HEK293 (cell line): ENCODE results near the gene ABCB9.

Experiments
- CTCF ChIA-PET: fragments of 350-600 bp; formaldehyde crosslinking; extraction: SDS; loops from one replicate; lab custom pipeline; 2021; ENCODE audit warnings: antibody characterized with exemption; lab: Yijun Ruan, JAX
- POLR2A ChIA-PET: fragments of 300-600 bp; formaldehyde crosslinking; extraction: SDS; loops from one replicate; lab custom pipeline; 2020; ENCODE audit warnings: antibody characterized with exemption, inconsistent platforms; lab: Yijun Ruan, JAX
- H3K27ac ChIP-seq: fragments of 200-500 bp; sonication (Bioruptor generic); 2 replicates; pipeline ENCODE4 v1.5.1; 2014; ENCODE audit warnings: low read depth, low read length, control low read depth, inconsistent platforms; ENCODE audit errors: extremely low read depth
- H3K36me3 ChIP-seq, 2 experiments: fragments of 200-500 bp in 1 of 2; sonication (Bioruptor generic) in 1 of 2; 1 replicate in 1 of 2; 2 replicates in 1 of 2; pipeline ENCODE4 v1.5.1; 2014 to 2017; ENCODE audit warnings: inconsistent platforms in 2 of 2, low read length in 2 of 2; ENCODE audit not compliant: control insufficient read depth in 2 of 2, insufficient read depth in 1 of 2
- H3K4me1 ChIP-seq: fragments of 200-500 bp; sonication (Bioruptor generic); 2 replicates; pipeline ENCODE4 v1.5.1; 2014; ENCODE audit warnings: mild to moderate bottlenecking, low read length, inconsistent platforms; ENCODE audit not compliant: control insufficient read depth, insufficient read depth
- H3K4me3 ChIP-seq: 2 replicates; pipeline ENCODE4 v1.5.1; 2011; ENCODE audit warnings: low read depth, mild to moderate bottlenecking, control low read depth, low read length, moderate library complexity
- H3K9me3 ChIP-seq: fragments of 200-500 bp; sonication (Bioruptor generic); 2 replicates; pipeline ENCODE4 v1.5.1; 2014; ENCODE audit warnings: low read depth, low read length, inconsistent platforms; ENCODE audit not compliant: control insufficient read depth, insufficient read depth
- GLIS1 ChIP-seq: fragments of 450-650 bp; formaldehyde crosslinking; IDR thresholded peaks from 2 replicates; pipeline ENCODE4 v1.5.1; 2016; ENCODE audit warnings: missing biosample characterization, missing genetic modification characterization
- SCRT1 ChIP-seq: fragments of 450-650 bp; formaldehyde crosslinking; IDR thresholded peaks from 2 replicates; pipeline ENCODE4 v1.5.1; 2016; ENCODE audit warnings: missing biosample characterization, missing genetic modification characterization, borderline replicate concordance
- SCRT2 ChIP-seq: fragments of 450-650 bp; formaldehyde crosslinking; IDR thresholded peaks from 2 replicates; pipeline ENCODE4 v1.5.1; 2016; ENCODE audit warnings: missing biosample characterization, missing genetic modification characterization
- SP7 ChIP-seq: fragments of 450-650 bp; formaldehyde crosslinking; IDR thresholded peaks from 2 replicates; pipeline ENCODE4 v1.5.1; 2016; ENCODE audit warnings: missing biosample characterization, missing genetic modification characterization
- ZBTB17 ChIP-seq: fragments of 450-650 bp; formaldehyde crosslinking; IDR thresholded peaks from 2 replicates; pipeline ENCODE4 v1.5.1; 2016; ENCODE audit warnings: missing biosample characterization, missing genetic modification characterization
- ZIC2 ChIP-seq: fragments of 450-650 bp; formaldehyde crosslinking; IDR thresholded peaks from 2 replicates; pipeline ENCODE4 v1.5.1; 2016; ENCODE audit warnings: missing biosample characterization, missing genetic modification characterization
- ZNF133 ChIP-seq: fragments of 450-650 bp; formaldehyde crosslinking; IDR thresholded peaks from 2 replicates; pipeline ENCODE4 v1.5.1; 2016; ENCODE audit warnings: missing biosample characterization, missing genetic modification characterization
- ZNF169 ChIP-seq: fragments of 450-650 bp; formaldehyde crosslinking; IDR thresholded peaks from 2 replicates; pipeline ENCODE4 v1.5.1; 2016; ENCODE audit warnings: missing biosample characterization, missing genetic modification characterization
- ZNF2 ChIP-seq: fragments of 450-650 bp; formaldehyde crosslinking; IDR thresholded peaks from 2 replicates; pipeline ENCODE4 v1.5.1; 2016; ENCODE audit warnings: missing biosample characterization, missing genetic modification characterization
- ZNF341 ChIP-seq: fragments of 450-650 bp; formaldehyde crosslinking; IDR thresholded peaks from 2 replicates; pipeline ENCODE4; 2016; ENCODE audit warnings: low read depth, missing biosample characterization, missing genetic modification characterization
- ZNF366 ChIP-seq: fragments of 450-650 bp; formaldehyde crosslinking; conservative IDR thresholded peaks from 2 replicates; pipeline ENCODE4 v1.5.1; 2016; ENCODE audit warnings: missing biosample characterization, missing genetic modification characterization
- ZNF426 ChIP-seq: fragments of 450-650 bp; formaldehyde crosslinking; IDR thresholded peaks from 2 replicates; pipeline ENCODE4 v1.5.1; 2017; ENCODE audit warnings: missing biosample characterization, missing genetic modification characterization, mild to moderate bottlenecking, inconsistent platforms, moderate library complexity
- ZNF548 ChIP-seq: fragments of 450-650 bp; formaldehyde crosslinking; IDR thresholded peaks from 2 replicates; pipeline ENCODE4 v1.5.1; 2016; ENCODE audit warnings: missing biosample characterization, missing genetic modification characterization
- ZNF629 ChIP-seq: fragments of 450-650 bp; formaldehyde crosslinking; IDR thresholded peaks from 2 replicates; pipeline ENCODE4 v1.5.1; 2017; ENCODE audit warnings: missing biosample characterization, missing genetic modification characterization
- ZNF792 ChIP-seq: fragments of 450-650 bp; formaldehyde crosslinking; IDR thresholded peaks from 2 replicates; pipeline ENCODE4 v1.5.1; 2016; ENCODE audit warnings: missing biosample characterization, missing genetic modification characterization
- TF ChIP-seq, protein P1 (sequence below): fragments of 450-650 bp; formaldehyde crosslinking; IDR thresholded peaks from 2 replicates; pipeline ENCODE4 v1.5.1; 2017; ENCODE audit warnings: missing biosample characterization, missing genetic modification characterization
- TF ChIP-seq, protein P2 (sequence below): fragments of 450-650 bp; formaldehyde crosslinking; IDR thresholded peaks from 2 replicates; pipeline ENCODE4 v1.5.1; 2016; ENCODE audit warnings: missing biosample characterization, missing genetic modification characterization, low read depth
- TF ChIP-seq, protein P3 (sequence below): fragments of 450-650 bp; formaldehyde crosslinking; IDR thresholded peaks from 2 replicates; pipeline ENCODE4 v1.5.1; 2016; ENCODE audit warnings: missing biosample characterization, missing genetic modification characterization

Gene ABCB9

DNA sequence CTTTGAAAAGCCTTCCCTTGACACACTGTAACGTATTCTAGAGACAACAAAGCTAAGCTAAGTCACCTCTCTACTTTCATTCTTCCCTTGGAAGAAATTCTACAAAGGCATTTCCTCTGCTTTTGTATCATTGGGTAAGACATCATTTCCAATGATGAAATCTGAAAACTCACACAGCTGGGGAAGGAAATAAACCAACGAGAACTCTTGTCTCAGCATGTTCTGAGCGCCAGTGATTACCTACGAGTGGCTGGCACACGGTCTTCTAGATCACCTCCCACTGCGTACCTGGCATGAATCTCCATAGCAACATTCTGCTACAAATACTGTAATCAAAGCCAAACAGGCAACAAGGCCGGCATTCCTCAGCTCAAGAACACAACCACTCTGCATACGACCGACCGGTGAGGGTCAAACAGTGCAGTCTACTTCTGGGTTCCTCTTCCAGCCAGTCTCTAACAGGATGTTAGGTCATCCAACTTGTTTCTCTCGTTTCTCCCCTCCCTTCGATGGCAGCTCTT is 78.0 kb downstream of the ABCB9 start (continued):
- TF ChIP-seq ZBTB17 (tag by site-specific recombination) = peak; percentile 86
- TF ChIP-seq ZNF169 (tag by site-specific recombination) = no peak
- TF ChIP-seq ZNF629 (tag by site-specific recombination) = peak; percentile 83
- peak; percentile 70 for TF ChIP-seq ZNF366 (tag by site-specific recombination)
- TF ChIP-seq ZNF426 (tag by site-specific recombination) = no peak
- TF ChIP-seq ZIC2 (tag by site-specific recombination) = peak; percentile 65
- TF ChIP-seq SCRT1 = peak; percentile 57; the same call in 1 of the 2 replicates
- peak; percentile 45 for TF ChIP-seq ZNF341 (tag by site-specific recombination)
- TF ChIP-seq ZNF792 = peak; percentile 54; the same call in 1 of the 2 replicates
- TF ChIP-seq, protein P1, sequence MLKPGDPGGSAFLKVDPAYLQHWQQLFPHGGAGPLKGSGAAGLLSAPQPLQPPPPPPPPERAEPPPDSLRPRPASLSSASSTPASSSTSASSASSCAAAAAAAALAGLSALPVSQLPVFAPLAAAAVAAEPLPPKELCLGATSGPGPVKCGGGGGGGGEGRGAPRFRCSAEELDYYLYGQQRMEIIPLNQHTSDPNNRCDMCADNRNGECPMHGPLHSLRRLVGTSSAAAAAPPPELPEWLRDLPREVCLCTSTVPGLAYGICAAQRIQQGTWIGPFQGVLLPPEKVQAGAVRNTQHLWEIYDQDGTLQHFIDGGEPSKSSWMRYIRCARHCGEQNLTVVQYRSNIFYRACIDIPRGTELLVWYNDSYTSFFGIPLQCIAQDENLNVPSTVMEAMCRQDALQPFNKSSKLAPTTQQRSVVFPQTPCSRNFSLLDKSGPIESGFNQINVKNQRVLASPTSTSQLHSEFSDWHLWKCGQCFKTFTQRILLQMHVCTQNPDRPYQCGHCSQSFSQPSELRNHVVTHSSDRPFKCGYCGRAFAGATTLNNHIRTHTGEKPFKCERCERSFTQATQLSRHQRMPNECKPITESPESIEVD (tag by site-specific recombination) = peak; percentile 40; the same call in 1 of the 2 replicates
- TF ChIP-seq ZNF548 (tag by site-specific recombination) = no peak
- TF ChIP-seq SCRT2 = peak; percentile 81
- peak; percentile 67; the same call in 1 of the 2 replicates for TF ChIP-seq GLIS1 (tag by site-specific recombination)
- no peak for TF ChIP-seq ZNF133 (tag by site-specific recombination)
- TF ChIP-seq SP7 (tag by site-specific recombination) = peak; percentile 56; the same call in 1 of the 2 replicates
- TF ChIP-seq, protein P2, sequence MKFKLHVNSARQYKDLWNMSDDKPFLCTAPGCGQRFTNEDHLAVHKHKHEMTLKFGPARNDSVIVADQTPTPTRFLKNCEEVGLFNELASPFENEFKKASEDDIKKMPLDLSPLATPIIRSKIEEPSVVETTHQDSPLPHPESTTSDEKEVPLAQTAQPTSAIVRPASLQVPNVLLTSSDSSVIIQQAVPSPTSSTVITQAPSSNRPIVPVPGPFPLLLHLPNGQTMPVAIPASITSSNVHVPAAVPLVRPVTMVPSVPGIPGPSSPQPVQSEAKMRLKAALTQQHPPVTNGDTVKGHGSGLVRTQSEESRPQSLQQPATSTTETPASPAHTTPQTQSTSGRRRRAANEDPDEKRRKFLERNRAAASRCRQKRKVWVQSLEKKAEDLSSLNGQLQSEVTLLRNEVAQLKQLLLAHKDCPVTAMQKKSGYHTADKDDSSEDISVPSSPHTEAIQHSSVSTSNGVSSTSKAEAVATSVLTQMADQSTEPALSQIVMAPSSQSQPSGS (tag by site-specific recombination) = peak; percentile 27; the same call in 1 of the 2 replicates
- TF ChIP-seq, protein P3, sequence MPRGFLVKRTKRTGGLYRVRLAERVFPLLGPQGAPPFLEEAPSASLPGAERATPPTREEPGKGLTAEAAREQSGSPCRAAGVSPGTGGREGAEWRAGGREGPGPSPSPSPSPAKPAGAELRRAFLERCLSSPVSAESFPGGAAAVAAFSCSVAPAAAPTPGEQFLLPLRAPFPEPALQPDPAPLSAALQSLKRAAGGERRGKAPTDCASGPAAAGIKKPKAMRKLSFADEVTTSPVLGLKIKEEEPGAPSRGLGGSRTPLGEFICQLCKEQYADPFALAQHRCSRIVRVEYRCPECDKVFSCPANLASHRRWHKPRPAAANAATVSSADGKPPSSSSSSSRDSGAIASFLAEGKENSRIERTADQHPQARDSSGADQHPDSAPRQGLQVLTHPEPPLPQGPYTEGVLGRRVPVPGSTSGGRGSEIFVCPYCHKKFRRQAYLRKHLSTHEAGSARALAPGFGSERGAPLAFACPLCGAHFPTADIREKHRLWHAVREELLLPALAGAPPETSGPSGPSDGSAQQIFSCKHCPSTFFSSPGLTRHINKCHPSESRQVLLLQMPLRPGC (tag by site-specific recombination) = peak; percentile 71; the same call in 1 of the 2 replicates

DNA sequence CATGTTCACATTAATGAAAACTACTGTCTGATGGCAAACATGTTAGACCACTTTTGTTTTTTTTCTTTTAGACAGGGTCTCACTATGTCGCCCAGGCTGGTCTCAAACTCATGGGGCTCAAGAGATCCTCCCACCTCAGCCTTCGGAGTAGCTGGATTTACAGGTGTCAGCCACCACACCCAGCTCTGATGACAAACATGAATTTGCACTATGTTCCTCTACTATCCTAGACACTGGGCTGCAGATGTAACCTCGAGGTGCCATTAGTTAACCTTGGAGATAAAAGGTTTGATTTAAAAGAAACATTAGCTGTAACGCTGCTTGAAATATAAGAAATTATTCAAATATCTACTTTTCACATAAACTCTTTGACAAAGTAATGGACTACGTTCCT is 78.4 kb downstream of the ABCB9 start:
- H3K27ac ChIP-seq = no peak overlapping the region; the same call in 1 of the 2 replicates
- no peak for TF ChIP-seq ZNF2 (tag by site-specific recombination)
- no peaks in the 10 kb centered on the region for H3K9me3 ChIP-seq
- POLR2A ChIA-PET = interaction anchor here (0.6 to 1.1 kb wide), 3 partner anchors 54 to 824 kb away, joined by 3 to 6 read pairs (median 4); partner anchors contain the start of gene ATP6V0A2
- peaks cover 31% of the 10 kb centered on the region for H3K4me1 ChIP-seq
- no peaks in the 10 kb centered on the region for H3K36me3 ChIP-seq
- H3K4me3 ChIP-seq = no peak overlapping the region
- CTCF ChIA-PET = interaction anchor here (0.7 to 1.2 kb wide), 2 partner anchors 27 to 142 kb away, joined by 3 to 5 read pairs; no protein-coding TSS in a partner anchor
